HepG2 (cell line): ENCODE data around the gene HES7. TPM values are rescaled to one million over a fixed set of nuclear protein-coding genes. Genes with fewer than 3 reads are reported as not detected.
A peak's percentile ranks its signal among the peaks of the same experiment; 100 is the strongest.

Source experiments
- ATAC-seq: fragments of 200-7000 bp; cut with Tn5 transposase; 3 replicates; pipeline ENCODE4 v1.9.1; 2020; ENCODE audit warnings: mild to moderate bottlenecking, moderate library complexity
- BruUV-seq: library from RNA; stranded (reverse); fragments of 400-500 nt; replicated peaks from 2 replicates; lab custom pipeline; 2021; lab: Mats Ljungman, UMichigan
- CTCF ChIA-PET: fragments of 300-600 bp; formaldehyde crosslinking; extraction: SDS; loops from one replicate; lab custom pipeline; 2021; ENCODE audit warnings: low total read pairs, inconsistent platforms, low intra/inter-chr PET ratio; lab: Yijun Ruan, JAX
- POLR2A ChIA-PET: fragments of 350-600 bp; sonication (Branson Sonifier 250); formaldehyde crosslinking; loops from one replicate; lab custom pipeline; 2020; ENCODE audit warnings: antibody characterized with exemption, inconsistent platforms; lab: Yijun Ruan, JAX
- DNase-seq: peaks from one replicate; pipeline ENCODE4 v3.0.0-alpha.2; 2015; ENCODE audit warnings: low spot score
- FAIRE-seq: peaks from 3 replicates; lab custom pipeline; 2011; peaks lifted over from hg19 to GRCh38; lab: Jason Lieb, UNC
- H2AFZ ChIP-seq: one replicate; pipeline ENCODE4 v1.6.1; 2011; ENCODE audit warnings: low read length, inconsistent platforms
- H3K27ac ChIP-seq: fragments of 300-600 bp; 3 replicates; pipeline ENCODE4 v1.8.0; 2011; ENCODE audit warnings: mixed run types, mild to moderate bottlenecking, mixed read lengths, low read length, inconsistent platforms; ENCODE audit not compliant: insufficient read depth; ENCODE audit errors: extremely low read length
- H3K27me3 ChIP-seq, 2 experiments: fragments of 200-600 bp in 1 of 2; 2 replicates in 1 of 2; 3 replicates in 1 of 2; pipeline versions ENCODE4 v1.6.0 to v1.8.0; 2011; ENCODE audit warnings: low read length in 2 of 2, mild to moderate bottlenecking in 2 of 2, moderate library complexity in 2 of 2, inconsistent platforms in 1 of 2; ENCODE audit not compliant: insufficient read depth in 2 of 2, control insufficient read depth in 1 of 2
- H3K36me3 ChIP-seq, 2 experiments: fragments of 200-600 bp in 1 of 2; replicated peaks in 1 of 2; 2 replicates in 1 of 2; 3 replicates in 1 of 2; pipeline versions ENCODE4 v1.5.1 to v1.8.0; 2011; ENCODE audit warnings: low read length in 2 of 2, inconsistent platforms in 1 of 2; ENCODE audit not compliant: insufficient read depth in 2 of 2, control insufficient read depth in 1 of 2
- H3K4me1 ChIP-seq: 2 replicates; pipeline ENCODE4 v1.5.1; 2012; ENCODE audit warnings: low read length, inconsistent platforms; ENCODE audit not compliant: insufficient read depth
- H3K4me2 ChIP-seq: 2 replicates; pipeline ENCODE4 v1.6.0; 2011; ENCODE audit warnings: low read depth, low read length, inconsistent platforms
- H3K4me3 ChIP-seq, 3 experiments: fragments of 200-600 bp in 1 of 3; sonication (generic), shearing (Covaris generic) in 1 of 3; replicated peaks in 1 of 3; 2 replicates each; pipeline ENCODE4 v1.5.1; 2011 to 2016; ENCODE audit warnings: low read length in 3 of 3, inconsistent platforms in 2 of 3, low read depth in 2 of 3, mild to moderate bottlenecking in 2 of 3, control low read depth in 1 of 3, mixed read lengths in 1 of 3; ENCODE audit not compliant: insufficient read depth in 1 of 3
- H3K79me2 ChIP-seq: one replicate; pipeline ENCODE4 v1.6.1; 2011; ENCODE audit warnings: low read length, inconsistent platforms; ENCODE audit not compliant: insufficient read depth
- H3K9ac ChIP-seq: 2 replicates; pipeline ENCODE4 v1.6.0; 2011; ENCODE audit warnings: mild to moderate bottlenecking, low read depth, low read length, inconsistent platforms; ENCODE audit not compliant: insufficient read depth
- H3K9me3 ChIP-seq: 2 replicates; pipeline ENCODE4 v1.5.1; 2012; ENCODE audit warnings: mild to moderate bottlenecking, low read length
- H4K20me1 ChIP-seq: 2 replicates; pipeline ENCODE4 v1.6.0; 2011; ENCODE audit warnings: inconsistent platforms, mild to moderate bottlenecking, low read length, moderate library complexity; ENCODE audit not compliant: insufficient read depth
- ATAD3A ChIP-seq: sonication (generic); formaldehyde crosslinking; IDR thresholded peaks from 2 replicates; pipeline ENCODE4 v1.4.0; 2020; ENCODE audit warnings: missing genetic modification reagents
- BCL6 ChIP-seq: IDR thresholded peaks from 2 replicates; pipeline ENCODE4 v1.6.1; 2016; ENCODE audit warnings: missing genetic modification reagents, missing compliant biosample characterization
- FOXK1 ChIP-seq: sonication (generic); formaldehyde crosslinking; IDR thresholded peaks from 2 replicates; pipeline ENCODE4 v1.4.0; 2020; ENCODE audit warnings: low read depth, missing genetic modification reagents, borderline replicate concordance
- HOXA3 ChIP-seq: sonication (generic); formaldehyde crosslinking; IDR thresholded peaks from 2 replicates; pipeline ENCODE4 v1.5.0; 2020; ENCODE audit warnings: missing genetic modification reagents
- KDM2A ChIP-seq: sonication (generic); formaldehyde crosslinking; IDR thresholded peaks from 2 replicates; pipeline ENCODE4 v1.4.0; 2020; ENCODE audit warnings: low read depth, missing genetic modification reagents, borderline replicate concordance
- MTF2 ChIP-seq: sonication (generic); formaldehyde crosslinking; IDR thresholded peaks from 2 replicates; pipeline ENCODE4 v1.5.0; 2020; ENCODE audit warnings: missing genetic modification reagents, borderline replicate concordance
- RAD21 ChIP-seq: fragments of 450-650 bp; formaldehyde crosslinking; IDR thresholded peaks from 2 replicates; pipeline ENCODE4 v1.5.0; 2020; ENCODE audit warnings: mild to moderate bottlenecking
- SMC3 ChIP-seq: IDR thresholded peaks from 2 replicates; pipeline ENCODE4 v1.6.1; 2011; ENCODE audit warnings: low read length, improper control_type of control experiment
- SMYD3 ChIP-seq: sonication (generic); formaldehyde crosslinking; IDR thresholded peaks from 2 replicates; pipeline ENCODE4 v1.8.1; 2023; ENCODE audit warnings: mild to moderate bottlenecking, missing genetic modification reagents
- STAG1 ChIP-seq: sonication (generic); formaldehyde crosslinking; IDR thresholded peaks from 2 replicates; pipeline ENCODE4 v1.4.0; 2020; ENCODE audit warnings: missing genetic modification reagents
- SYNCRIP ChIP-seq: fragments of 200-400 bp; formaldehyde crosslinking; IDR thresholded peaks from 2 replicates; pipeline ENCODE4 v1.6.1; 2018; ENCODE audit warnings: mild to moderate bottlenecking, low read depth, low read length; ENCODE audit not compliant: insufficient read depth
- TRIM24 ChIP-seq: sonication (generic); formaldehyde crosslinking; IDR thresholded peaks from 2 replicates; pipeline ENCODE4 v1.8.0; 2022; ENCODE audit warnings: mild to moderate bottlenecking, missing genetic modification reagents
- XRCC5 ChIP-seq: fragments of 200-400 bp; formaldehyde crosslinking; optimal IDR thresholded peaks from 2 replicates; pipeline ENCODE3; 2017; ENCODE audit warnings: mild to moderate bottlenecking, low read length
- ZNF607 ChIP-seq: sonication (generic); formaldehyde crosslinking; IDR thresholded peaks from 2 replicates; pipeline ENCODE4 v1.5.1; 2020; ENCODE audit warnings: missing genetic modification reagents, mild to moderate bottlenecking, borderline replicate concordance
- WGBS: methylation state at CpG from one replicate; pipeline ENCODE4 v1.1.6; 2017; ENCODE audit warnings: low lambda C conversion rate; 5-methylcytosine and 5-hydroxymethylcytosine counted together
- in situ Hi-C: cut with HindIII; loops from 2 replicates; pipeline ENCODE4 v1.10.0; 2017; ENCODE audit warnings: low pct_unique_long_range_greater_than_20kb; ENCODE audit not compliant: extremely low pct_ligation_motif_present
- intact Hi-C: fragments of 100-400 bp; cut with micrococcal nuclease; formaldehyde crosslinking; loops from one replicate; pipeline ENCODE4 v1.10.0; 2022; ENCODE audit not compliant: unreplicated experiment
- polyA plus RNA-seq, 8 experiments: library from polyadenylated mRNA; depleted of rRNA in 3 of 8; stranded (reverse) in 7 of 8; unstranded in 1 of 8; fragments of >200 nt; fragmentation: Illumina TruSeq in 4 of 8; extraction: Trizol in 4 of 8; gene quantifications; 2 replicates each; pipeline versions ENCODE4 v1.2.1 to v1.2.3, GENCODE V29; 2011 to 2016; ENCODE audit warnings: low read depth in 4 of 8, missing spikeins in 1 of 8, mixed read lengths in 1 of 8; ENCODE audit not compliant: insufficient read depth in 1 of 8
- total RNA-seq, 5 experiments: library from RNA; depleted of rRNA; stranded (reverse); fragments of >200 nt; fragmentation: Illumina TruSeq; extraction: Trizol; gene quantifications; 2 replicates each; pipeline ENCODE4 v1.2.3, GENCODE V29; 2016; ENCODE audit warnings: low read depth in 1 of 5
- TF ChIP-seq, protein P1 (sequence below): sonication (generic); formaldehyde crosslinking; IDR thresholded peaks from 2 replicates; pipeline ENCODE4 v1.5.1; 2020; ENCODE audit warnings: mild to moderate bottlenecking, moderate library complexity, missing genetic modification reagents
- TF ChIP-seq, protein P2 (sequence below): sonication (generic); formaldehyde crosslinking; IDR thresholded peaks from 2 replicates; pipeline ENCODE4 v1.9.0; 2021; ENCODE audit warnings: missing genetic modification reagents, borderline replicate concordance

HES7 gene
- total and polyA plus RNA-seq, 2 of the 13 experiments (the other 11 are each of a cell fraction or from before 2014, with no cell fraction given), result not detected

DNA sequence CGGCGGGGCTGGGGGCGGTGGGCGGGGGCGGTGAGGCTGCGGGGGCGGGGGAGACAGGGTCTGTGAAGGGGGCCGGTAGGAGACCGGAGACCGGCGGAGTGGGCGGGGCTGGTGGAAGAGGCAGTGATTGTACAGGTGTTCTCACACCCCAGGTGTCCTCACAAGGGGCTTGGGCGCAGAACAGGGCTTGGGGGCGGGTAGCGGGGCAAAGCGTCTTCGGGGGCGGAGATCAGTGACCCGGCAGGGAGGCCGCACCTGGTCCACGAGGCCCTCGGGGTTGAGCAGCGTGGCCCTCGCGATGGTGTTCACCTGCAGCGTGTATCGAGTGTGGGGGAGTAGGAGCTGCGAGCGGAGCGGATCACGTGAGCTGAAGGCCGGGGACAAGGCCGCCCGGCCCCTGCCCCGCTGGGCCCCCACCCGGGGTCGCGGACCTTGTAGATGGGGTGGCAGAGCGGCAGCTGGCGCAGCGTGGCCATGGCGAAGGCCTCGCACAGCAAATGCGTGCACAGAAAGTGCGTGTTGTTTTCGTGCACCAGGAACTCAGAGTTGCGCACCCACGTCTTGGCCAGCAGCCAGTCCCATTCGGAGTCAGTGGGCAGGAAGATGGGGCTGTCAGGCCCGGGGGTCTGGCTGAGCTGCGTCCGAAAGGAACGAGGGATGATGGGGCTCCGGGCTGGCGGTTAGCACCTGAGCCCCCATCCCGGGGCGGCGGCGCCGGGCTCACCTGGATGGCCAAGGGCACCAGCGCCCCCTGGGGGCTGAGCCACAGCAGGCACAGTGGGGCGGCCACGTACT, 14.0 kb downstream of the HES7 start:
- Histone ChIP-seq H3K27ac (no peak overlapping the region), H3K4me2 (peak overlapping the region; percentile 47; the same call in 1 of the 2 replicates), H3K4me1 (no peaks in the 10 kb centered on the region), H3K27me3 (peaks cover 9 to 62% of the 10 kb centered on the region in 2 experiments), H3K9ac (no peak overlapping the region), H3K36me3 (no peaks in the 10 kb centered on the region), H3K4me3 (peak overlapping the region in 1 of 3 experiments; percentile 23; a peak in 1 of 6 replicates), H3K9me3 (no peaks in the 10 kb centered on the region), H4K20me1 (no peaks in the 10 kb centered on the region), H3K79me2 (no peaks in the 10 kb centered on the region), H2AFZ (no peak overlapping the region)
- FAIRE-seq, result no peak
- no TSS peak for BruUV-seq
- ChIA-PET CTCF (interaction anchor here (1.7 to 2.5 kb wide), 3 partner anchors 16 to 49 kb away, joined by 4 to 14 read pairs (median 11); no protein-coding TSS in a partner anchor), POLR2A (no interaction called here)
- intact Hi-C loops, result loop anchor here (1.0 to 5.0 kb wide), 2 partner anchors 8 to 48 kb away; partner anchors contain the start of gene ALOXE3
- WGBS, result 36% methylated on average over 25 of the region's 63 CpGs
- no peak for DNase-seq
- in situ Hi-C loops, result no loop called here
- ATAC-seq, result peak; percentile 89
- TF ChIP-seq STAG1 (peak; percentile 69), TRIM24 (CRISPR knock-in tag) (no peak), ZNF607 (no peak), XRCC5 (peak; percentile 65), KDM2A (CRISPR knock-in tag) (peak; percentile 58; the same call in 1 of the 2 replicates), BCL6 (CRISPR knock-in tag) (no peak), RAD21 (peak; percentile 61), FOXK1 (CRISPR knock-in tag) (no peak), MTF2 (CRISPR knock-in tag) (0 out of 2 replicates have a peak, but pooled peaks have one; percentile 72), HOXA3 (0 out of 2 replicates have a peak, but pooled peaks have one; percentile 15), ATAD3A (no peak), SYNCRIP (no peak), SMYD3 (CRISPR knock-in tag) (no peak), SMC3 (peak; percentile 8; the same call in 1 of the 2 replicates)
- TF ChIP-seq, protein P1, sequence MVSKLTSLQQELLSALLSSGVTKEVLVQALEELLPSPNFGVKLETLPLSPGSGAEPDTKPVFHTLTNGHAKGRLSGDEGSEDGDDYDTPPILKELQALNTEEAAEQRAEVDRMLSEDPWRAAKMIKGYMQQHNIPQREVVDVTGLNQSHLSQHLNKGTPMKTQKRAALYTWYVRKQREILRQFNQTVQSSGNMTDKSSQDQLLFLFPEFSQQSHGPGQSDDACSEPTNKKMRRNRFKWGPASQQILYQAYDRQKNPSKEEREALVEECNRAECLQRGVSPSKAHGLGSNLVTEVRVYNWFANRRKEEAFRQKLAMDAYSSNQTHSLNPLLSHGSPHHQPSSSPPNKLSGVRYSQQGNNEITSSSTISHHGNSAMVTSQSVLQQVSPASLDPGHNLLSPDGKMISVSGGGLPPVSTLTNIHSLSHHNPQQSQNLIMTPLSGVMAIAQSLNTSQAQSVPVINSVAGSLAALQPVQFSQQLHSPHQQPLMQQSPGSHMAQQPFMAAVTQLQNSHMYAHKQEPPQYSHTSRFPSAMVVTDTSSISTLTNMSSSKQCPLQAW (CRISPR knock-in tag), result no peak
- TF ChIP-seq, protein P2, sequence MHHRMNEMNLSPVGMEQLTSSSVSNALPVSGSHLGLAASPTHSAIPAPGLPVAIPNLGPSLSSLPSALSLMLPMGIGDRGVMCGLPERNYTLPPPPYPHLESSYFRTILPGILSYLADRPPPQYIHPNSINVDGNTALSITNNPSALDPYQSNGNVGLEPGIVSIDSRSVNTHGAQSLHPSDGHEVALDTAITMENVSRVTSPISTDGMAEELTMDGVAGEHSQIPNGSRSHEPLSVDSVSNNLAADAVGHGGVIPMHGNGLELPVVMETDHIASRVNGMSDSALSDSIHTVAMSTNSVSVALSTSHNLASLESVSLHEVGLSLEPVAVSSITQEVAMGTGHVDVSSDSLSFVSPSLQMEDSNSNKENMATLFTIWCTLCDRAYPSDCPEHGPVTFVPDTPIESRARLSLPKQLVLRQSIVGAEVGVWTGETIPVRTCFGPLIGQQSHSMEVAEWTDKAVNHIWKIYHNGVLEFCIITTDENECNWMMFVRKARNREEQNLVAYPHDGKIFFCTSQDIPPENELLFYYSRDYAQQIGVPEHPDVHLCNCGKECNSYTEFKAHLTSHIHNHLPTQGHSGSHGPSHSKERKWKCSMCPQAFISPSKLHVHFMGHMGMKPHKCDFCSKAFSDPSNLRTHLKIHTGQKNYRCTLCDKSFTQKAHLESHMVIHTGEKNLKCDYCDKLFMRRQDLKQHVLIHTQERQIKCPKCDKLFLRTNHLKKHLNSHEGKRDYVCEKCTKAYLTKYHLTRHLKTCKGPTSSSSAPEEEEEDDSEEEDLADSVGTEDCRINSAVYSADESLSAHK (CRISPR knock-in tag), result no peak
